ENCODE results near the gene PKNOX2.
A peak's percentile ranks its signal among the peaks of the same experiment; 100 is the strongest.

The PKNOX2 gene

GRCh38 chr11:125404811-125405790 is 240.6 kb downstream of the PKNOX2 start:
- peak; percentile 98 for TF ChIP-seq CTCF (IDR thresholded peaks at IDR 0.05; ENCODE audit: low read depth, low read length)
- no peak for DNase-seq (ENCODE audit: extremely low read depth, low read depth)

GRCh38 chr11:125407046-125407445 is 242.5 kb downstream of the PKNOX2 start:
- no peak for TF ChIP-seq CTCF (IDR thresholded peaks at IDR 0.05; ENCODE audit: low read depth, low read length)
- DNase-seq (ENCODE audit: extremely low read depth, low read depth): no peak

GRCh38 chr11:125408311-125408711 is 243.8 kb downstream of the PKNOX2 start:
- DNase-seq (ENCODE audit: extremely low read depth, low read depth): no peak
- no peak for TF ChIP-seq CTCF (IDR thresholded peaks at IDR 0.05; ENCODE audit: low read depth, low read length)

- DNase-seq (ENCODE audit: extremely low read depth, low read depth): no peak
- no peak for TF ChIP-seq CTCF (IDR thresholded peaks at IDR 0.05; ENCODE audit: low read depth, low read length)
Observed at GRCh38 chr11:125410091-125410490, 245.5 kb downstream of the PKNOX2 start.

- TF ChIP-seq CTCF (IDR thresholded peaks at IDR 0.05; ENCODE audit: low read depth, low read length): no peak
- no peak for DNase-seq (ENCODE audit: extremely low read depth, low read depth)
Observed at GRCh38 chr11:125412177-125412496, 247.6 kb downstream of the PKNOX2 start.

GRCh38 chr11:125412509-125412908 is 248.0 kb downstream of the PKNOX2 start:
- no peak for DNase-seq (ENCODE audit: extremely low read depth, low read depth)
- TF ChIP-seq CTCF (IDR thresholded peaks at IDR 0.05; ENCODE audit: low read depth, low read length): no peak

GRCh38 chr11:125413226-125413625 is 248.7 kb downstream of the PKNOX2 start:
- TF ChIP-seq CTCF (IDR thresholded peaks at IDR 0.05; ENCODE audit: low read depth, low read length): no peak
- DNase-seq (ENCODE audit: extremely low read depth, low read depth): no peak
